Duodenal mucosa (tissue), 2 donors: ENCODE measurements around the gene CYSTM1.

Source experiments
- H3K27ac ChIP-seq: one replicate; pipeline ENCODE4 v1.7.0; 2013; ENCODE audit warnings: low read depth, low read length
- H3K27me3 ChIP-seq, 2 donors: one replicate each; pipeline ENCODE4 v1.7.0; 2013; ENCODE audit warnings: low read length in 2 of 2, control low read depth in 1 of 2; ENCODE audit not compliant: insufficient read depth in 2 of 2, control insufficient read depth in 1 of 2
- H3K36me3 ChIP-seq, 2 donors: one replicate each; pipeline ENCODE4 v1.7.0; 2013; ENCODE audit warnings: low read length in 2 of 2, control low read depth in 1 of 2; ENCODE audit not compliant: insufficient read depth in 2 of 2, control insufficient read depth in 1 of 2
- H3K4me1 ChIP-seq, 2 donors: one replicate each; pipeline ENCODE4 v1.7.0; 2013; ENCODE audit warnings: low read length in 2 of 2, control low read depth in 1 of 2; ENCODE audit not compliant: insufficient read depth in 2 of 2, control insufficient read depth in 1 of 2
- H3K4me3 ChIP-seq, 2 donors: one replicate each; pipeline ENCODE4 v1.7.0; 2013; ENCODE audit warnings: low read length in 2 of 2, low read depth in 1 of 2
- H3K9ac ChIP-seq, 2 donors: one replicate each; pipeline ENCODE4 v1.7.0; 2013; ENCODE audit warnings: low read length in 2 of 2, low read depth in 1 of 2
- H3K9me3 ChIP-seq, 2 donors: one replicate each; pipeline ENCODE4 v1.7.0; 2013; ENCODE audit warnings: low read length in 2 of 2, control low read depth in 1 of 2; ENCODE audit not compliant: control insufficient read depth in 1 of 2

Gene CYSTM1

DNA sequence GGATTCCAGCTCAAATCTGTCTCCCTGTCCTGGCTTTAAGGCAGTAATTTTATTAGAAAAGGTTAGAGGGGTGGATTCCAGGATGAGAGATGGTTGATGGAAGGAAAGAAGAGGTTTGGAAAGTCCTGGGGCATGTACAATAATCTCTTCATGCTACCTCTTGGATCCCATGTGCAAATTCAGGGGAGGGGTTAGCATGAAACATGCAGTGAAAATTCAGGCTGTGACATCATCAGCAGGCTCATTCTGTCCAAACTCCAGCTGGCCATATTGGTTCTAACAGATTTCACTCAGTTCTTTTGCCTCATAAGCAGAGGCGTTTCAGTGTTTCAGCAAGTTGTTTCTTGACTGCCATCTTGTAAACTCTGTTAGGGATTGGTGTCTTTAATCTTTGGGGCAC lies 55.4 kb downstream of the CYSTM1 start:
- no peak overlapping the region for H3K27ac ChIP-seq
- H3K27me3 ChIP-seq, result no peaks in the 10 kb centered on the region
- no peak overlapping the region for H3K4me3 ChIP-seq
- no peak overlapping the region for H3K9ac ChIP-seq
- peaks cover 19 to 37% of the 10 kb centered on the region in 2 donors for H3K4me1 ChIP-seq
- no peaks in the 10 kb centered on the region for H3K36me3 ChIP-seq
- no peaks in the 10 kb centered on the region for H3K9me3 ChIP-seq

GRCh38 chr5:140232731-140233130 lies 57.7 kb downstream of the CYSTM1 start:
- Histone ChIP-seq H3K36me3 (no peaks in the 10 kb centered on the region), H3K4me1 (peaks cover 30 to 38% of the 10 kb centered on the region in 2 donors), H3K9me3 (no peaks in the 10 kb centered on the region), H3K9ac (no peak overlapping the region), H3K4me3 (no peak overlapping the region), H3K27ac (no peak overlapping the region), H3K27me3 (no peaks in the 10 kb centered on the region)

DNA sequence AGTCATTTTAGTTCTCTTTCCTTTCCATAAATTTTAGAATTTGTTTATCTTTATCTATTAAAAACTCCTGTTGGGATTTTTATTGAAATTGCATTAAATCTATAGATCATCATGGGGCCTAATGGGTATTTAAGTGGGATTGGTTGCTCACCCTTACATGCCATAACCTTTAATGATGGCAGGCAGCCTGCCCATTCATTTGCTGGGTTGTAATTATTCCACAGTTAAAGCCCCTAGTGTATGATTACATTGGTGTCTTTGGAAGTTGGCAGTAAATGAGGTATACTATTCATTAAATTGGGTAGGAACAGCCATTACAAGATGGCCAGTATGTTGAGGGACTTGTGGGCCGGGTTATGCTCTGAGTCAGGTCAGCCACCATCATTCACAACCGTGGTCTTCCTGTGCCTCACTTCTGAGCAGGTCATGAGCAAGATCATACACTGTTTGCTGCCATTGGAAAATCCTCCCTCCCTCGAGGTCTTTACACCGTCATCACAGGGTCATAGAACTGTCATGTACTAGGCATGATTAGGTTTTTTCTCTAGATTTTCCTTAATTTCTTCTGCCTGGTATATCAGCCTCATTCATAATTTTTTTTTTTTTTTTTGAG lies 59.5 kb downstream of the CYSTM1 start:
- Histone ChIP-seq H3K27ac (no peak overlapping the region), H3K4me1 (peaks cover 22 to 25% of the 10 kb centered on the region in 2 donors), H3K4me3 (no peak overlapping the region), H3K9me3 (no peaks in the 10 kb centered on the region), H3K9ac (no peak overlapping the region), H3K27me3 (no peaks in the 10 kb centered on the region), H3K36me3 (peaks cover 0 to 6% of the 10 kb centered on the region in 2 donors)

DNA sequence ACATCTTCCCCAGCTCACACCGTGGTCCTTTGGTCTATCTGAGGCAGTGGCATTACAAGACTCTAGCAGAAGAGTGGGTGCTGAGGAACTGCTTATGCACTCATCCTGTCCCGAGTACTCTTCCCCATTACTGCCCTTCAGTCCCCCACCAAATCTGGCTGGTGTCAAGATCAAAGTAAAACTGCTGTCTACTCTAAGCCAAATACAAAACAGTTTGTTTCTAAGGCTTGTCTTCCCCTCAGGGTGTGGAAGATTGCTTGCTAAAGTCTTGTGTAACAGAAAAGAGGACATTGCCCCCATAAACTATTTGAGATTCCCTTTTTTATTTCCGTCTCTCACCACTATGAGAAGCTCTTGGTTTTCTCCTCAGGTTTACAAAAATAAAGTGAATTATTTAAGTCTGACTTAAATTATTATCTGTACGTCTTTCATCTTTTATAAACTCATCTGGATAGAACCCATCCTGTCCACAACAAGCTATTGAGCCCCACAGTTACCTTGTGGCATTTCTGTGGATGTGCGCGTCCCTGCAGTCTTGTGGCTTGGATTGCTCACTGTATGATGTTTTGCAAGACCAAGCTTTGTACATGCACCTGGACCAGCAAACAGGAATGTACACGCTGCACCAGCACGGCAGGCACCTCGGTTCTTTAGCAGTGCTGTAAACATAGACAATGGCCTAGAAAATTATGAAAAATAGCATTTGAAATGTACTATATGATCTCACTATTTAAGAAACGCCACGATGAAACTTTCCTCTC lies 61.0 kb downstream of the CYSTM1 start:
- H3K4me1 ChIP-seq, result peaks cover 36 to 39% of the 10 kb centered on the region in 2 donors
- H3K9me3 ChIP-seq, result no peaks in the 10 kb centered on the region
- no peaks in the 10 kb centered on the region for H3K27me3 ChIP-seq
- H3K9ac ChIP-seq, result peak overlapping the region in 1 of 2 donors; percentile 15
- H3K4me3 ChIP-seq, result no peak overlapping the region
- no peak overlapping the region for H3K27ac ChIP-seq
- peaks cover 0 to 6% of the 10 kb centered on the region in 2 donors for H3K36me3 ChIP-seq

DNA sequence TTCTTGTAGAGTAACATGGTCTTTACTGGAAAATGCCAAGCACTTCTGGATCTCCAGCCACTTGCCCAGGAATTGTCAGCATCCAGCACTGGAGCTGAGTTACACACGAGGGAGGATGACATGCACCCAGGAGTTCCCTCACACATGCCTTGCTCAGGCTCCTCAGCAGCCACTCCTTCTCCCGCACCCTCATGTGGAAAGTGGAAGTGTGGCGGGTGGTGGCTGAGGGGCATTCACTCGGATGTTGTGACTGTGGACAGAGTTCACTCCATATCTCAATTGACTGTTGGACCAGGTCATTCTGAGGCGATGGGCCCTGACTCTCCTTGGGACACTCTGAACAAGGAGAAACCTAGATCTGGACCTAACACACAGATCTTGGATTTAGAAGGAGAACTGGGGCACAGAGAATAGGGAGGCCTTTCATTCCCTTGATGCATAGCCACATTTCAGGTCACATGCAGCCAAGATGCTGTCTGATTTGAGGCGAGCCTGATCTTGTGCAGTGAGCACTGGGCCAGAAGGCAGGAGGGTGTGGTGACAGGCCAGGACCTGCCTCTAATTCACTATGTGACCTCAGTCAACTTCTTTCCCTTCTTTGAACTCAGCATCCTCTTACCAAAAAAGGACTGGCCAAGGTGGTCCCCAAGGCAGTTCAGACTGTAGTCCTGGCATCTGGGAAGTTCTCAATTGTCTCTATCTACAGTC lies 62.1 kb downstream of the CYSTM1 start:
- Histone ChIP-seq H3K27me3 (no peaks in the 10 kb centered on the region), H3K4me1 (peaks cover 45 to 47% of the 10 kb centered on the region in 2 donors), H3K27ac (no peak overlapping the region), H3K4me3 (no peak overlapping the region), H3K9ac (peak overlapping the region in 1 of 2 donors; percentile 15), H3K9me3 (no peaks in the 10 kb centered on the region), H3K36me3 (peaks cover 0 to 6% of the 10 kb centered on the region in 2 donors)

- Histone ChIP-seq H3K27me3 (no peaks in the 10 kb centered on the region), H3K36me3 (peaks cover 0 to 13% of the 10 kb centered on the region in 2 donors), H3K9ac (no peak overlapping the region), H3K9me3 (no peaks in the 10 kb centered on the region), H3K27ac (no peak overlapping the region), H3K4me1 (peaks cover 62% of the 10 kb centered on the region in 2 donors), H3K4me3 (no peak overlapping the region)
Observed at GRCh38 chr5:140238756-140239155, 63.8 kb downstream of the CYSTM1 start.

- peaks cover 65 to 66% of the 10 kb centered on the region in 2 donors for H3K4me1 ChIP-seq
- H3K36me3 ChIP-seq, result peaks cover 0 to 16% of the 10 kb centered on the region in 2 donors
- H3K9ac ChIP-seq, result no peak overlapping the region
- H3K4me3 ChIP-seq, result no peak overlapping the region
- no peaks in the 10 kb centered on the region for H3K27me3 ChIP-seq
- H3K27ac ChIP-seq, result no peak overlapping the region
- H3K9me3 ChIP-seq, result no peaks in the 10 kb centered on the region
Observed at GRCh38 chr5:140239461-140239860, 64.5 kb downstream of the CYSTM1 start.

GRCh38 chr5:140239939-140240700 lies 65.1 kb downstream of the CYSTM1 start:
- Histone ChIP-seq H3K9ac (peak overlapping the region in 1 of 2 donors; percentile 62), H3K27ac (peak overlapping the region; percentile 53)

GRCh38 chr5:140240987-140241706 lies 66.2 kb downstream of the CYSTM1 start:
- H3K36me3 ChIP-seq, result peaks cover 0 to 32% of the 10 kb centered on the region in 2 donors
- H3K9me3 ChIP-seq, result no peaks in the 10 kb centered on the region
- H3K27me3 ChIP-seq, result no peaks in the 10 kb centered on the region
- peaks cover 65 to 66% of the 10 kb centered on the region in 2 donors for H3K4me1 ChIP-seq
- peak overlapping the region; percentile 62 to 71 for H3K9ac ChIP-seq
- H3K4me3 ChIP-seq, result peak overlapping the region; percentile 7 to 41
- peak overlapping the region; percentile 86 for H3K27ac ChIP-seq

More at GRCh38 chr5:140239939-140240700, 65.1 kb downstream of the CYSTM1 start:
- Histone ChIP-seq H3K4me1 (peaks cover 70 to 71% of the 10 kb centered on the region in 2 donors), H3K9me3 (no peaks in the 10 kb centered on the region), H3K36me3 (peaks cover 0 to 22% of the 10 kb centered on the region in 2 donors), H3K27me3 (no peaks in the 10 kb centered on the region), H3K4me3 (no peak overlapping the region)
